ENCODE data around the gene SRGAP3.

SRGAP3 gene

DNA sequence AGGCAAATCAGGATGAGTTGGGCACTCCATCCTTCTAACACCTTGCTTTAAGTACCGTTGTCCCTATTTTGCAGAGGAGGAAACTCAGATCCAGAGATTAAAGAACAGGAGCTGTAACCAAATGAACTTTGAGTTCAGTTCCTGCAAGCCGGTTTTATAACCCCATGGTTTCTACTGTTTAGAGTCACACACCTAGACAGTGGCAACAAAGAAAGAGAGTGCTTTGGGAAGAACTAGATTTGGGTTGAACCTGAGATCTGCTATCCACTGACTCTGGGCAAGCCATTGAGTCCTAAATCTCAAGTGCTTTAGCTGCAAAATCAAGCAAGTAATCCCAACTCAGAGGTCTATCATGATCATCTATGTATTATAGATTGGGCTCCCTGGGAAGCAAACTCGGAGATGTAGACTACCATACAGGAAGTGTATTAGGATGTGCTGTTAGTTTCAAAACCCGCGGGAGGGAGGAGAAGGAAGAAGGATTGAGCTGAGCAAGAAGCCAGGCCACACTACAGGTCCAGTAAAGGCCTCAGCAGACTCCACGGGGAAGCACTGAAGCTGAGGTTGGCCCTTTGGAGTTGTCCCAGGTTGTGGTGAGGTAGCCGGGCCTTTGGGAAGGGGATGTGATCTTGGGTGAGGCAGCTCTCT lies 42.2 kb downstream of the SRGAP3 start:
- H3K4me3 ChIP-seq (ENCODE audit: low read length), result no peak overlapping the region
- no peak for TF ChIP-seq ZNF274 (IDR thresholded peaks at IDR 0.05; ENCODE audit: low read depth, low read length)

- TF ChIP-seq ZNF274 (IDR thresholded peaks at IDR 0.05; ENCODE audit: low read depth, low read length), result no peak
- H3K4me3 ChIP-seq (ENCODE audit: low read length), result no peak overlapping the region
These were observed 43.2 kb downstream of the SRGAP3 start for GRCh38 chr3:9206287-9206686.

DNA sequence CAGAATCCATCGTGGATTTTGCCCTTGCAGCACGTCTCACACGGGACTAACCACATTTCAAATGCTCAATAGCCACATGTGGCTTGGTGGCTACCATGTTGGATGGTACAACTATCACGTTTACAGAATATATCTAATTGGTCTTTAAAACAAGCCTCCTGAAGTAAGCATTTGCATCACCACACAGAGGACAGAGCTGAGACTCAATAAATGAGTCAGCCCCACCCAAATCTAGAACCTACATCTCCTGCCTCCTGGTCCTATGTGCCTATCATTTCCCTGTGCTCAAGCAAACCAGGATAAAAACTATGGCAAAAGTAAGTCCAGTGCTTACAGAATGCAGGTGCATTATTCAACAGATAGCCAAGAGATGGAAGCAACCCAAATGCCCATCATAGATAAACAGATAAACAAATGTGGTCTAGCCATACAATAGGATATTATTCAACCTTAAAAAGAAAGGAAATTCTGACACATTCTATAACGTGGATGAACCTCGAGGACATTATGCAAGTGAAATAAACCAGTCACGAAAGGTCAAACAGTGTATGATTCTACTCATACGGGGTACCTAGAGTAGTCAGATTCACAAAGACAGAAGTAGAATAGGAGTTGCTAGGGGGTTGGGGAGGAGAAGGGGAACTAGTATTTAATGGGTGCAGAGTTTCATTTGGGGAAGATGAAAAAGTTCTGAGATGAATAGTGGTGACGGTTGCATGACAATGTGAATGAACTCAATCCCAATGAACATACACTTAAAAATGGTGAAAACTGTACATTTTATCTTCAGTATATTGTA lies 43.9 kb downstream of the SRGAP3 start:
- TF ChIP-seq ZNF274 (IDR thresholded peaks at IDR 0.05; ENCODE audit: low read depth, low read length), result no peak
- H3K4me3 ChIP-seq (ENCODE audit: low read length), result no peak overlapping the region

- H3K4me3 ChIP-seq (ENCODE audit: low read length), result no peak overlapping the region
- no peak for TF ChIP-seq ZNF274 (IDR thresholded peaks at IDR 0.05; ENCODE audit: low read depth, low read length)
These were observed 45.0 kb downstream of the SRGAP3 start for GRCh38 chr3:9204253-9204992.

- no peak overlapping the region for H3K4me3 ChIP-seq (ENCODE audit: low read length)
- TF ChIP-seq ZNF274 (IDR thresholded peaks at IDR 0.05; ENCODE audit: low read depth, low read length), result no peak
These were observed 46.1 kb downstream of the SRGAP3 start for GRCh38 chr3:9203317-9203716.

DNA sequence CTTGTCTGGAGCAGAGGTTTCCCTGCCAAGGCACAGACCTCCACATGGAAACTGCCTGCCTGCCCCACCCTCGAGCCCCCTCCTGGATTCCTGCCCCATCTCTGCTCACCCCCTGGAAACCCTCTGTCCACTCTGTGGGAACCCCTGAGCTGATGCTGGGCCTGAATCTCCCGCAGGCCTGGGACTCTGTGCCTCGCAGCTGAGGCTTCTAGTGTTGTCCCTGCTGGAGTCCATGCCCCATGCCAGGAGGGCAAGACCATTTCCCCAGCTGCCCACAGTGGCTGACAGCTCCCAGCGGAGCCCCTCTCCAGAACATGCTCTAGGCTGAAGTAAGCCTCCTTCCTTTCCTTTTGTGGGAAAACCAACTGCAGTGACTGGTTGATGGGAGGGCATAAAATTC lies 46.9 kb downstream of the SRGAP3 start:
- no peak for TF ChIP-seq ZNF274 (IDR thresholded peaks at IDR 0.05; ENCODE audit: low read depth, low read length)
- H3K4me3 ChIP-seq (ENCODE audit: low read length), result no peak overlapping the region

DNA sequence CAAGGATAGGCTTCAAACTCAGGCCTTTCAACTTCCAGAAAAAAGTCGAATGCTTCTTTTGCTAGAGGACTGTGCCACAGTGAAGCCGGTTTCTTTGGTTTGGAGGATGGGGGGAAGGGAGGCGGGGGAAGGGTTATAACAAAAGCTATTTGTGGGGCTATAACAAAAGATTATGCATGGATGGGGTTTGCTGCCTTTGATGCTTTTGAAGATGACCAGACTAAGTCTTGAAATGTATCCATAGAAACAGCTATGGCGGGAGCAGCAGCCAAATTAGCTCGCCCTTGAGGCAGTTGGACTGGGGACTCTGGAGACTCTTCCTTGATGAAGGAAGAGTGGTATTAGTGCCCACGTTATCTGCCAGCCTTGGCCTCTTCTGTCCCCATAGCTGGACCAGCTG lies 47.5 kb downstream of the SRGAP3 start:
- no peak for TF ChIP-seq ZNF274 (IDR thresholded peaks at IDR 0.05; ENCODE audit: low read depth, low read length)
- no peak overlapping the region for H3K4me3 ChIP-seq (ENCODE audit: low read length)

- no peak for TF ChIP-seq ZNF274 (IDR thresholded peaks at IDR 0.05; ENCODE audit: low read depth, low read length)
- no peak overlapping the region for H3K4me3 ChIP-seq (ENCODE audit: low read length)
These were observed 48.2 kb downstream of the SRGAP3 start for GRCh38 chr3:9201266-9201665.

GRCh38 chr3:9199775-9200174 lies 49.7 kb downstream of the SRGAP3 start:
- TF ChIP-seq ZNF274 (IDR thresholded peaks at IDR 0.05; ENCODE audit: low read depth, low read length), result no peak
- no peak overlapping the region for H3K4me3 ChIP-seq (ENCODE audit: low read length)

DNA sequence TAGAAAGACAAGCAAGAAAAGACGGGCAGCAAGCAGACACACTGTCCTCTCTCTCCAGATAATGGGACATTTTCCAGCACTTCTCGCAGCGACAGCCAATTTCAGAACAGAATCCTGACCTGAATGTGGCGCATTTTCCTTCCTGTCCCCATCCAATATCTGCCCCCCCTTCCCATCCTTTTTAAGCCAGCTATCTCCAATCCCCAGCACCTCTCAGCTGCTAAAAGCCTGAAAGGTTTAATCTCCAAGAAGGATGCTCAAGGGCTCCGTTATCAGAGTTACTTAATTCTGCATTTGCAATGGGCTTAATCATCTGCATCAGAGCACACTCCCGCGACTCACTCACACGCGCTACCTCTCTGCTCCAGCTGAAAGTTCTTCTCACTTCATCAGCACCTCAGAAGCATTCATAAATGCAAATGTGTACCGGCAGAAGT lies 50.5 kb downstream of the SRGAP3 start:
- H3K4me3 ChIP-seq (ENCODE audit: low read length), result no peak overlapping the region
- no peak for TF ChIP-seq ZNF274 (IDR thresholded peaks at IDR 0.05; ENCODE audit: low read depth, low read length)

DNA sequence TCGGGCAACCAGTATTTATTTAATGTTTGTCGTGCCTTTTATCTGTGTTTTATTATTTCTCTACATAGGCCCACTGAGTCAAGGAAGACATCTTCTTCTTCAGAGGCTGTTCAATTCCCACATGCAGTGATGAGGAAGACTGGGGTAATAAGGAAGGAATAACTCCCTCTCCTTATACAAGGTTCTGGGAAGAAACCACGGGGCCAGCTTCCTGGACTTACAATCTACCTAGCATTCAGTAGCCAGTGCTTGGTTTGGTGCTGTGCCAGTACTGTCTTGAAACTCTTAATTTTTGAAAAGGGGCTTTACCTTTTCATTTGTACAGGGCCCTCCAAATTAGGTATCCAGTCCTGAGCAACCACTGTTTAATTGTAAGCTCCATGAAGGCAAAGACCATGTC lies 51.2 kb downstream of the SRGAP3 start:
- no peak for TF ChIP-seq ZNF274 (IDR thresholded peaks at IDR 0.05; ENCODE audit: low read depth, low read length)
- H3K4me3 ChIP-seq (ENCODE audit: low read length), result no peak overlapping the region

- TF ChIP-seq ZNF274 (IDR thresholded peaks at IDR 0.05; ENCODE audit: low read depth, low read length), result no peak
- no peak overlapping the region for H3K4me3 ChIP-seq (ENCODE audit: low read length)
These were observed 53.4 kb downstream of the SRGAP3 start for GRCh38 chr3:9196020-9196419.

DNA sequence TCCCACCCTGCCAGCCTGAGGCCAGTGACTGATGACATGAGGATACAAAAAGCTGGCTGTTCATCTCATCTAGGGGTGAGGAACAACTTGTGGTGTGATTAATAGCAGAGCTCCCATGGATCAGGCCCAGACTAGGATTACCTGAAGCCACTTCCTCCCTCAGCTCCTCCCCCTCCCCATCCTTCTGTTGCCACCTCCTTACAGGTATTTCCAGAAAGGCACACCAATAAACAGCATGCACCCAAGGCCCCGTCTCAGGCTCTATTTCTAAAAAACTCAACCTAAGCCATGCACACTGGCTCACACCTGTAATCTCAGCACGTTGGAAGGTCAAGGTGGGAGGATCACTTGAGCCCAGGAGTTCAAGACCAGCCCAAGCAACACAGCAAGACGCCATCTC lies 54.1 kb downstream of the SRGAP3 start:
- TF ChIP-seq ZNF274 (IDR thresholded peaks at IDR 0.05; ENCODE audit: low read depth, low read length), result no peak

GRCh38 chr3:9194509-9195184 lies 54.8 kb downstream of the SRGAP3 start:
- TF ChIP-seq ZNF274 (IDR thresholded peaks at IDR 0.05; ENCODE audit: low read depth, low read length), result no peak
- no peak overlapping the region for H3K4me3 ChIP-seq (ENCODE audit: low read length)

More for the DNA sequence above, 54.1 kb downstream of the SRGAP3 start:
- no peak overlapping the region for H3K4me3 ChIP-seq (ENCODE audit: low read length)
